H9 (cell line): ENCODE data around the gene CHD6. TPM values are rescaled to one million over a fixed set of nuclear protein-coding genes. Genes with fewer than 3 reads are reported as not detected.

Source experiments
- DNase-seq: peaks from one replicate; pipeline ENCODE4 v3.0.0-alpha.2; 2017
- H2AFZ ChIP-seq: one replicate; pipeline ENCODE4 v1.6.1; 2013; ENCODE audit warnings: mild to moderate bottlenecking, low read length, control low read depth, moderate library complexity
- H2AK5ac ChIP-seq: 2 replicates; pipeline ENCODE4 v1.6.1; 2013; ENCODE audit warnings: low read length, control low read depth, mixed read lengths; ENCODE audit not compliant: insufficient read length
- H2BK120ac ChIP-seq: one replicate; pipeline ENCODE4 v1.6.1; 2013; ENCODE audit warnings: low read depth, mild to moderate bottlenecking, low read length, control low read depth, inconsistent platforms; ENCODE audit not compliant: poor library complexity, severe bottlenecking
- H2BK12ac ChIP-seq: 2 replicates; pipeline ENCODE4 v1.6.1; 2013; ENCODE audit warnings: low read length, control low read depth, mixed read lengths, low read depth; ENCODE audit not compliant: insufficient read length
- H2BK15ac ChIP-seq: 2 replicates; pipeline ENCODE4 v1.6.1; 2013; ENCODE audit warnings: low read depth, low read length, control low read depth
- H2BK20ac ChIP-seq: one replicate; pipeline ENCODE4 v1.6.1; 2013; ENCODE audit warnings: low read depth, mild to moderate bottlenecking, low read length, control low read depth, inconsistent platforms; ENCODE audit not compliant: poor library complexity, severe bottlenecking
- H2BK5ac ChIP-seq: 2 replicates; pipeline ENCODE4 v1.6.1; 2013; ENCODE audit warnings: low read length, control low read depth, mixed read lengths; ENCODE audit not compliant: insufficient read length
- H3K14ac ChIP-seq: 2 replicates; pipeline ENCODE4 v1.6.1; 2013; ENCODE audit warnings: low read length, control low read depth; ENCODE audit not compliant: insufficient read depth
- H3K18ac ChIP-seq: 2 replicates; pipeline ENCODE4 v1.6.1; 2013; ENCODE audit warnings: low read depth, mild to moderate bottlenecking, mixed read lengths, low read length, control low read depth; ENCODE audit not compliant: insufficient read length
- H3K23ac ChIP-seq: 2 replicates; pipeline ENCODE4 v1.6.1; 2013; ENCODE audit warnings: low read length, control low read depth, mixed read lengths, low read depth; ENCODE audit not compliant: insufficient read length
- H3K23me2 ChIP-seq: 2 replicates; pipeline ENCODE4 v1.6.1; 2013; ENCODE audit warnings: low read depth, mild to moderate bottlenecking, mixed read lengths, low read length, control low read depth; ENCODE audit not compliant: insufficient read length, poor library complexity, severe bottlenecking
- H3K27ac ChIP-seq: 2 replicates; pipeline ENCODE4 v1.5.1; 2013; ENCODE audit warnings: low read length, control low read depth, mixed read lengths, low read depth; ENCODE audit not compliant: insufficient read length
- H3K27me3 ChIP-seq: 2 replicates; pipeline ENCODE4 v1.6.1; 2013; ENCODE audit warnings: low read length, control low read depth, inconsistent platforms; ENCODE audit not compliant: insufficient read depth
- H3K4ac ChIP-seq: 2 replicates; pipeline ENCODE4 v1.6.1; 2013; ENCODE audit warnings: low read depth, mild to moderate bottlenecking, control low read depth, inconsistent platforms, low read length, moderate library complexity
- H3K4me1 ChIP-seq: 2 replicates; pipeline ENCODE4 v1.6.1; 2013; ENCODE audit warnings: low read length, control low read depth, inconsistent platforms; ENCODE audit not compliant: insufficient read depth
- H3K4me2 ChIP-seq: 2 replicates; pipeline ENCODE4 v1.6.1; 2013; ENCODE audit warnings: low read length, control low read depth, mixed read lengths; ENCODE audit not compliant: insufficient read length, insufficient read depth
- H3K56ac ChIP-seq: 2 replicates; pipeline ENCODE4 v1.6.1; 2013; ENCODE audit warnings: low read depth, mild to moderate bottlenecking, mixed read lengths, low read length, control low read depth; ENCODE audit not compliant: insufficient read length
- H3K79me1 ChIP-seq: 2 replicates; pipeline ENCODE4 v1.6.1; 2013; ENCODE audit warnings: low read depth, mild to moderate bottlenecking, moderate library complexity, low read length, control low read depth, inconsistent platforms; ENCODE audit not compliant: insufficient read depth, poor library complexity, severe bottlenecking
- H3K79me2 ChIP-seq: 2 replicates; pipeline ENCODE4 v1.6.1; 2013; ENCODE audit warnings: low read length, control low read depth, inconsistent platforms; ENCODE audit not compliant: insufficient read depth
- H3K9ac ChIP-seq: 2 replicates; pipeline ENCODE4 v1.6.1; 2013; ENCODE audit warnings: low read length, control low read depth, mixed read lengths; ENCODE audit not compliant: insufficient read length; ENCODE audit errors: extremely low read depth
- H3K9me3 ChIP-seq: one replicate; pipeline ENCODE4 v1.6.1; 2013; ENCODE audit warnings: low read depth, low read length, inconsistent platforms; ENCODE audit not compliant: control insufficient read depth
- H3T11ph ChIP-seq: one replicate; pipeline ENCODE4 v1.6.1; 2013; ENCODE audit warnings: mild to moderate bottlenecking, low read length, control low read depth, inconsistent platforms
- H4K20me1 ChIP-seq: one replicate; pipeline ENCODE4 v1.6.1; 2013; ENCODE audit not compliant: control insufficient read depth, insufficient read length, insufficient read depth
- H4K5ac ChIP-seq: 2 replicates; pipeline ENCODE4 v1.6.1; 2013; ENCODE audit warnings: low read depth, mild to moderate bottlenecking, mixed read lengths, low read length, control low read depth; ENCODE audit not compliant: insufficient read length
- H4K8ac ChIP-seq: replicated peaks from 2 replicates; pipeline ENCODE4 v1.6.1; 2013; ENCODE audit warnings: low read length, control low read depth, mixed read lengths, low read depth; ENCODE audit not compliant: insufficient read length
- H4K91ac ChIP-seq: 2 replicates; pipeline ENCODE4 v1.6.1; 2013; ENCODE audit warnings: low read depth, mild to moderate bottlenecking, moderate library complexity, mixed read lengths, low read length, control low read depth; ENCODE audit not compliant: insufficient read length
- H3K27ac Mint-ChIP-seq, 3 experiments: 2 replicates in 2 of 3; 3 replicates in 1 of 3; pipeline ENCODE4 v1.8.0; 2020 to 2021; ENCODE audit warnings: mixed read lengths in 3 of 3, mild to moderate bottlenecking in 1 of 3, moderate library complexity in 1 of 3
- H3K27me3 Mint-ChIP-seq: 2 replicates; pipeline ENCODE4 v1.8.0; 2021; ENCODE audit warnings: low read depth, mild to moderate bottlenecking, moderate library complexity, mixed read lengths
- H3K36me3 Mint-ChIP-seq, 3 experiments: 2 replicates in 2 of 3; 3 replicates in 1 of 3; pipeline ENCODE4 v1.8.0; 2020 to 2021; ENCODE audit warnings: low read depth in 3 of 3, mixed read lengths in 3 of 3; ENCODE audit not compliant: insufficient read depth in 1 of 3
- H3K4me1 Mint-ChIP-seq, 2 experiments: 2 replicates each; pipeline ENCODE4 v1.8.0; 2020; ENCODE audit warnings: mixed read lengths in 2 of 2
- H3K4me3 Mint-ChIP-seq, 2 experiments: 2 replicates in 1 of 2; 3 replicates in 1 of 2; pipeline ENCODE4 v1.8.0; 2020 to 2021; ENCODE audit warnings: mild to moderate bottlenecking in 2 of 2, mixed read lengths in 2 of 2, moderate library complexity in 1 of 2
- H3K9me3 Mint-ChIP-seq, 2 experiments: 2 replicates in 1 of 2; 3 replicates in 1 of 2; pipeline ENCODE4 v1.8.0; 2020; ENCODE audit warnings: mild to moderate bottlenecking in 2 of 2, mixed read lengths in 2 of 2, moderate library complexity in 1 of 2
- WGBS: extraction: QIAGEN DNeasy Blood & Tissue Kit; methylation state at CpG from one replicate; pipeline ENCODE4 v1.1.7; 2013; ENCODE audit warnings: missing lambda C conversion rate, low lambda C conversion rate, mixed read lengths; ENCODE audit not compliant: insufficient read length; ENCODE audit errors: extremely low coverage; 5-methylcytosine and 5-hydroxymethylcytosine counted together
- total RNA-seq: library from RNA; stranded (reverse); gene quantifications from 2 replicates; pipeline ENCODE4 v1.2.1, GENCODE V29; 2021
- TF ChIP-seq, protein P1 (sequence below): fragments of 200-600 bp; sonication (generic); conservative IDR thresholded peaks from 3 replicates; pipeline ENCODE4 v1.8.0; 2021; ENCODE audit warnings: antibody characterized with exemption, mild to moderate bottlenecking

CHD6 gene
- total RNA-seq, 1 experiment from 2014 or later = 51.5 TPM

DNA sequence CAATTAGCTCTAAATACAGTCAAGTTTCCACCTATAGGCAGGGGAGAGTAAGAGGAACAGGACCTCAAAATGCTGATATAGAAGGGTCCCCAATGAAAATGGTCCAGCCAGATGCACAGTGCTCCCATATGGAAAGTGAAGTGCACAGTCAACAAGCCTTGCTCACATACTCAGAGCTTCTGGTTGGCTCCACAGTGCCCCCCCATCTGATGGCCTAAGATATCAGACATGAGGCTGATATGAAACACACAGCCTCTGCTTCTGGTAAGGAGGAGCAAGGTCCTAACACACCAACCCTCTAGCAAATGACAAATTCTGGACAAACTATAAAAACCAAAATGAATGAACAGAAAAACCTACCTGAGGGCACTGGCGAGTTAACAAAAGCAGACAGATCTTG lies 140.2 kb downstream of the CHD6 start:
- Histone ChIP-seq H3K79me2 (no peaks in the 10 kb centered on the region), H3K23ac (no peak overlapping the region), H3K4me2 (no peak overlapping the region), H3K9ac (no peak overlapping the region), H3K23me2 (no peaks in the 10 kb centered on the region), H2BK20ac (no peak overlapping the region), H2BK15ac (no peak overlapping the region), H2BK5ac (no peak overlapping the region), H2BK120ac (no peak overlapping the region), H3T11ph (no peak overlapping the region), H3K79me1 (peaks cover 2% of the 10 kb centered on the region), H3K27me3 (no peaks in the 10 kb centered on the region), H3K27ac (no peak overlapping the region), H3K56ac (no peak overlapping the region), H4K20me1 (no peaks in the 10 kb centered on the region), H3K9me3 (no peaks in the 10 kb centered on the region), H2AFZ (no peak overlapping the region), H4K91ac (no peak overlapping the region), H3K4ac (no peak overlapping the region), H3K18ac (no peak overlapping the region), H2AK5ac (no peak overlapping the region), H2BK12ac (no peak overlapping the region), H4K5ac (no peak overlapping the region), H3K14ac (no peak overlapping the region), H3K4me1 (no peaks in the 10 kb centered on the region), H4K8ac (no peak overlapping the region)
- no peak overlapping the region for H3K4me3 Mint-ChIP-seq
- H3K27ac Mint-ChIP-seq = peak overlapping the region in 1 of 3 experiments; percentile 15; a peak in 1 of 7 replicates
- peaks cover 10 to 32% (median 27%) of the 10 kb centered on the region in 3 experiments for H3K36me3 Mint-ChIP-seq
- H3K9me3 Mint-ChIP-seq = no peaks in the 10 kb centered on the region
- no peaks in the 10 kb centered on the region for H3K27me3 Mint-ChIP-seq
- H3K4me1 Mint-ChIP-seq = no peaks in the 10 kb centered on the region
- TF ChIP-seq, protein P1, sequence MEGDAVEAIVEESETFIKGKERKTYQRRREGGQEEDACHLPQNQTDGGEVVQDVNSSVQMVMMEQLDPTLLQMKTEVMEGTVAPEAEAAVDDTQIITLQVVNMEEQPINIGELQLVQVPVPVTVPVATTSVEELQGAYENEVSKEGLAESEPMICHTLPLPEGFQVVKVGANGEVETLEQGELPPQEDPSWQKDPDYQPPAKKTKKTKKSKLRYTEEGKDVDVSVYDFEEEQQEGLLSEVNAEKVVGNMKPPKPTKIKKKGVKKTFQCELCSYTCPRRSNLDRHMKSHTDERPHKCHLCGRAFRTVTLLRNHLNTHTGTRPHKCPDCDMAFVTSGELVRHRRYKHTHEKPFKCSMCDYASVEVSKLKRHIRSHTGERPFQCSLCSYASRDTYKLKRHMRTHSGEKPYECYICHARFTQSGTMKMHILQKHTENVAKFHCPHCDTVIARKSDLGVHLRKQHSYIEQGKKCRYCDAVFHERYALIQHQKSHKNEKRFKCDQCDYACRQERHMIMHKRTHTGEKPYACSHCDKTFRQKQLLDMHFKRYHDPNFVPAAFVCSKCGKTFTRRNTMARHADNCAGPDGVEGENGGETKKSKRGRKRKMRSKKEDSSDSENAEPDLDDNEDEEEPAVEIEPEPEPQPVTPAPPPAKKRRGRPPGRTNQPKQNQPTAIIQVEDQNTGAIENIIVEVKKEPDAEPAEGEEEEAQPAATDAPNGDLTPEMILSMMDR = no peak
- DNase-seq = no peak
- WGBS = no CpG with 5 or more reads among the region's 1 CpG
